ENCODE measurements around the gene TMEM164.

Gene TMEM164

GRCh38 chrX:110216027-110216426 lies 213.1 kb downstream of the TMEM164 start:
- no peaks in the 10 kb centered on the region for H3K27me3 ChIP-seq (ENCODE audit: insufficient read depth, poor library complexity, severe bottlenecking)
- DNase-seq (ENCODE audit: low read depth in 1 of 2, low spot score in 1 of 2) = no peak
- H3K4me3 ChIP-seq (replicated peaks; ENCODE audit: insufficient read depth, low read length) = no peak overlapping the region
- no peak overlapping the region for H3K27ac ChIP-seq (replicated peaks)
- no peak for TF ChIP-seq POLR2AphosphoS5 (IDR thresholded peaks at IDR 0.05; ENCODE audit: low read depth)
- TF ChIP-seq GABPA (IDR thresholded peaks at IDR 0.05; ENCODE audit: low read depth) = no peak
- no peak for TF ChIP-seq CTCF (IDR thresholded peaks at IDR 0.05; ENCODE audit: insufficient read depth, low read length)
- TF ChIP-seq REST (IDR thresholded peaks at IDR 0.05; ENCODE audit: insufficient replicate concordance, low read depth) = no peak
- TF ChIP-seq SPI1 (IDR thresholded peaks at IDR 0.05; ENCODE audit: borderline replicate concordance, low read depth) = no peak

GRCh38 chrX:110218591-110218990 lies 215.7 kb downstream of the TMEM164 start:
- no peak for DNase-seq (ENCODE audit: low read depth in 1 of 2, low spot score in 1 of 2)
- TF ChIP-seq SPI1 (IDR thresholded peaks at IDR 0.05; ENCODE audit: borderline replicate concordance, low read depth) (no peak), REST (IDR thresholded peaks at IDR 0.05; ENCODE audit: insufficient replicate concordance, low read depth) (no peak), POLR2AphosphoS5 (IDR thresholded peaks at IDR 0.05; ENCODE audit: low read depth) (no peak), GABPA (IDR thresholded peaks at IDR 0.05; ENCODE audit: low read depth) (no peak), CTCF (IDR thresholded peaks at IDR 0.05; ENCODE audit: insufficient read depth, low read length) (no peak)
- no peak overlapping the region for H3K4me3 ChIP-seq (replicated peaks; ENCODE audit: insufficient read depth, low read length)
- no peak overlapping the region for H3K27ac ChIP-seq (replicated peaks)
- no peaks in the 10 kb centered on the region for H3K27me3 ChIP-seq (ENCODE audit: insufficient read depth, poor library complexity, severe bottlenecking)

- H3K27me3 ChIP-seq (ENCODE audit: insufficient read depth, poor library complexity, severe bottlenecking) = no peaks in the 10 kb centered on the region
- no peak overlapping the region for H3K27ac ChIP-seq (replicated peaks)
- TF ChIP-seq SPI1 (IDR thresholded peaks at IDR 0.05; ENCODE audit: borderline replicate concordance, low read depth) (no peak), POLR2AphosphoS5 (IDR thresholded peaks at IDR 0.05; ENCODE audit: low read depth) (no peak)
- no peak for DNase-seq (ENCODE audit: low read depth in 1 of 2, low spot score in 1 of 2)
- no peak overlapping the region for H3K4me3 ChIP-seq (replicated peaks; ENCODE audit: insufficient read depth, low read length)
Measured at GRCh38 chrX:110219920-110220319, 217.0 kb downstream of the TMEM164 start.

- H3K27me3 ChIP-seq (ENCODE audit: insufficient read depth, poor library complexity, severe bottlenecking) = no peaks in the 10 kb centered on the region
- TF ChIP-seq CTCF (IDR thresholded peaks at IDR 0.05; ENCODE audit: insufficient read depth, low read length) (no peak), POLR2AphosphoS5 (IDR thresholded peaks at IDR 0.05; ENCODE audit: low read depth) (no peak), REST (IDR thresholded peaks at IDR 0.05; ENCODE audit: insufficient replicate concordance, low read depth) (no peak), GABPA (IDR thresholded peaks at IDR 0.05; ENCODE audit: low read depth) (no peak), SPI1 (IDR thresholded peaks at IDR 0.05; ENCODE audit: borderline replicate concordance, low read depth) (no peak)
- no peak overlapping the region for H3K27ac ChIP-seq (replicated peaks)
- no peak overlapping the region for H3K4me3 ChIP-seq (replicated peaks; ENCODE audit: insufficient read depth, low read length)
- no peak for DNase-seq (ENCODE audit: low read depth in 1 of 2, low spot score in 1 of 2)
Measured at GRCh38 chrX:110222497-110223257, 219.8 kb downstream of the TMEM164 start.
